Neural cell (in vitro differentiated cells): Measurements from ENCODE around the gene CAT.

Source experiments
- CTCF ChIP-seq: fragments of 450-650 bp; IDR thresholded peaks from 2 replicates; pipeline ENCODE4 v1.5.1; 2014; ENCODE audit warnings: antibody characterized with exemption, mild to moderate bottlenecking, moderate library complexity; ENCODE audit not compliant: poor library complexity, severe bottlenecking
- EP300 ChIP-seq: fragments of 450-650 bp; conservative IDR thresholded peaks from 2 replicates; pipeline ENCODE4 v1.6.1; 2014; ENCODE audit warnings: antibody characterized with exemption, mild to moderate bottlenecking, moderate library complexity; ENCODE audit not compliant: poor library complexity, severe bottlenecking
- EZH2 ChIP-seq: fragments of 200-600, 300-800 bp; shearing (Covaris generic), sonication (generic); IDR thresholded peaks from 2 replicates; pipeline ENCODE4 v1.6.1; 2014; ENCODE audit warnings: antibody characterized with exemption, low read length, borderline replicate concordance, mild to moderate bottlenecking; ENCODE audit not compliant: insufficient read depth, poor library complexity, severe bottlenecking
- POLR2AphosphoS5 ChIP-seq: IDR thresholded peaks from 2 replicates; pipeline ENCODE4 v1.6.1; 2012
- RAD21 ChIP-seq: fragments of 450-650 bp; conservative IDR thresholded peaks from 2 replicates; pipeline ENCODE4 v1.6.1; 2014; ENCODE audit warnings: antibody characterized with exemption, mild to moderate bottlenecking, moderate library complexity
- REST ChIP-seq: IDR thresholded peaks from 2 replicates; pipeline ENCODE4 v1.6.1; 2012; ENCODE audit warnings: borderline replicate concordance
- TAF1 ChIP-seq: IDR thresholded peaks from 2 replicates; pipeline ENCODE4 v1.6.1; 2012; ENCODE audit warnings: low read depth

- TF ChIP-seq CTCF (no peak), EZH2 (no peak), POLR2AphosphoS5 (no peak), RAD21 (no peak), TAF1 (no peak), EP300 (no peak), REST (no peak)
Measured at GRCh38 chr11:34403431-34403830, 35.3 kb upstream of the CAT start.
